T-helper 1 cell (primary cell): ENCODE results near the gene ADGRF1.
"Not testable (repeated sequence)": the region's sequence is repeated elsewhere in the genome, so short reads cannot be mapped to it uniquely, and the experiment has no call there.

Experiments used
- DNase-seq, 5 donors: peaks; one replicate each; pipeline ENCODE4 v3.0.0-alpha.2; 2012 to 2020

The ADGRF1 gene

GRCh38 chr6:47019941-47020340, 22.2 kb downstream of the ADGRF1 start:
- no peak for DNase-seq

- no peak for DNase-seq
These were observed 25.2 kb downstream of the ADGRF1 start for GRCh38 chr6:47016909-47017308.

- DNase-seq: no peak
These were observed 25.9 kb downstream of the ADGRF1 start for GRCh38 chr6:47016261-47016660.

GRCh38 chr6:47014401-47014800, 27.7 kb downstream of the ADGRF1 start:
- DNase-seq: no peak

- no peak for DNase-seq
These were observed 32.5 kb downstream of the ADGRF1 start for GRCh38 chr6:47009583-47009982.

GRCh38 chr6:47008397-47008763, 33.8 kb downstream of the ADGRF1 start:
- no peak for DNase-seq

- DNase-seq: no peak
These were observed 34.3 kb downstream of the ADGRF1 start for GRCh38 chr6:47007657-47008396.

- no peak for DNase-seq
These were observed 36.6 kb downstream of the ADGRF1 start for GRCh38 chr6:47005486-47005885.

- no peak for DNase-seq
These were observed 37.7 kb downstream of the ADGRF1 start for GRCh38 chr6:47004463-47004862.

- DNase-seq: no peak
These were observed 41.3 kb downstream of the ADGRF1 start for GRCh38 chr6:47000842-47001241.

GRCh38 chr6:46998436-46999017, 43.6 kb downstream of the ADGRF1 start:
- DNase-seq: no peak

GRCh38 chr6:46997646-46998045, 44.5 kb downstream of the ADGRF1 start:
- DNase-seq: no peak

GRCh38 chr6:46996860-46997641, 45.1 kb downstream of the ADGRF1 start:
- no peak for DNase-seq

GRCh38 chr6:46994933-46995332, 47.2 kb downstream of the ADGRF1 start:
- DNase-seq: no peak

GRCh38 chr6:46993846-46994245, 48.3 kb downstream of the ADGRF1 start:
- no peak for DNase-seq

GRCh38 chr6:46992391-46992790, 49.7 kb downstream of the ADGRF1 start:
- not testable (repeated sequence) for DNase-seq

- DNase-seq: not testable (repeated sequence)
These were observed 51.2 kb downstream of the ADGRF1 start for GRCh38 chr6:46990818-46991510.

GRCh38 chr6:46990031-46990644, 52.0 kb downstream of the ADGRF1 start:
- no peak for DNase-seq

- no peak for DNase-seq
These were observed 52.7 kb downstream of the ADGRF1 start for GRCh38 chr6:46989398-46989797.

- DNase-seq: no peak
These were observed 56.2 kb downstream of the ADGRF1 start for GRCh38 chr6:46985943-46986342.

GRCh38 chr6:46983007-46983411, 59.1 kb downstream of the ADGRF1 start:
- DNase-seq: no peak

GRCh38 chr6:46979206-46979605, 62.9 kb downstream of the ADGRF1 start:
- DNase-seq: no peak

GRCh38 chr6:46974786-46975185, 67.3 kb downstream of the ADGRF1 start:
- DNase-seq: no peak
